Liver (tissue), 9 donors: ENCODE data around the gene GTF2IRD1. TPM values are rescaled to one million over a fixed set of nuclear protein-coding genes. Genes with fewer than 3 reads are reported as not detected.

Source experiments
- DNase-seq: peaks from one replicate; pipeline ENCODE4 v3.0.0-alpha.2; 2017; ENCODE audit warnings: low spot score
- H3K27ac ChIP-seq, 2 donors: one replicate each; pipeline ENCODE4 v1.7.0; 2013; ENCODE audit warnings: inconsistent platforms in 2 of 2, low read length in 2 of 2, control low read depth in 1 of 2, low read depth in 1 of 2, mild to moderate bottlenecking in 1 of 2
- H3K27me3 ChIP-seq, 4 donors: one replicate each; pipeline versions ENCODE4 v1.6.1 to v1.7.0; 2013; ENCODE audit warnings: low read length in 3 of 4, inconsistent platforms in 1 of 4, mild to moderate bottlenecking in 1 of 4, moderate library complexity in 1 of 4; ENCODE audit not compliant: control insufficient read depth in 4 of 4, insufficient read depth in 4 of 4
- H3K36me3 ChIP-seq, 4 donors: one replicate each; pipeline versions ENCODE4 v1.6.1 to v1.7.0; 2013; ENCODE audit warnings: low read length in 3 of 4, mild to moderate bottlenecking in 3 of 4, low read depth in 1 of 4, moderate library complexity in 1 of 4; ENCODE audit not compliant: control insufficient read depth in 4 of 4, insufficient read depth in 3 of 4
- H3K4me1 ChIP-seq, 4 donors: one replicate each; pipeline versions ENCODE4 v1.6.1 to v1.7.0; 2013; ENCODE audit warnings: low read length in 3 of 4, mild to moderate bottlenecking in 3 of 4, moderate library complexity in 1 of 4; ENCODE audit not compliant: control insufficient read depth in 4 of 4, insufficient read depth in 4 of 4
- H3K4me3 ChIP-seq, 3 donors: one replicate each; pipeline versions ENCODE4 v1.6.1 to v1.7.0; 2013; ENCODE audit warnings: low read length in 3 of 3, control low read depth in 1 of 3, low read depth in 1 of 3, mild to moderate bottlenecking in 1 of 3
- H3K9ac ChIP-seq, 2 donors: one replicate each; pipeline ENCODE4 v1.7.0; 2013; ENCODE audit warnings: low read length in 2 of 2, mild to moderate bottlenecking in 2 of 2, moderate library complexity in 2 of 2, control low read depth in 1 of 2, low read depth in 1 of 2
- H3K9me3 ChIP-seq, 4 donors: one replicate each; pipeline versions ENCODE4 v1.6.1 to v1.7.0; 2013; ENCODE audit warnings: low read length in 3 of 4; ENCODE audit not compliant: control insufficient read depth in 4 of 4
- ATF3 ChIP-seq: IDR thresholded peaks from 2 replicates; pipeline ENCODE4 v1.6.1; 2016; ENCODE audit warnings: antibody characterized with exemption
- EGR1 ChIP-seq, 2 donors: IDR thresholded peaks; 2 replicates each; pipeline ENCODE4 v1.6.1; 2016 to 2018; ENCODE audit warnings: antibody characterized with exemption in 2 of 2, low read depth in 2 of 2
- FOXA1 ChIP-seq: IDR thresholded peaks from 2 replicates; pipeline ENCODE4 v1.6.1; 2016; ENCODE audit warnings: antibody characterized with exemption
- FOXA2 ChIP-seq: IDR thresholded peaks from 2 replicates; pipeline ENCODE4 v1.6.1; 2016; ENCODE audit warnings: antibody characterized with exemption
- GABPA ChIP-seq, 2 donors: IDR thresholded peaks in 1 of 2; conservative IDR thresholded peaks in 1 of 2; 2 replicates each; pipeline ENCODE4 v1.6.1; 2016; ENCODE audit warnings: antibody characterized with exemption in 2 of 2, mild to moderate bottlenecking in 1 of 2, moderate library complexity in 1 of 2
- HNF4A ChIP-seq, 2 donors: conservative IDR thresholded peaks; 2 replicates each; pipeline ENCODE4 v1.6.1; 2016; ENCODE audit warnings: antibody characterized with exemption in 2 of 2, mild to moderate bottlenecking in 2 of 2
- HNF4G ChIP-seq: IDR thresholded peaks from 2 replicates; pipeline ENCODE4 v1.6.1; 2016; ENCODE audit warnings: antibody characterized with exemption
- JUND ChIP-seq, 2 donors: IDR thresholded peaks; 2 replicates each; pipeline ENCODE4 v1.6.1; 2016; ENCODE audit warnings: antibody characterized with exemption in 2 of 2
- NR2F2 ChIP-seq: IDR thresholded peaks from 2 replicates; pipeline ENCODE4 v1.6.1; 2016; ENCODE audit warnings: antibody characterized with exemption
- RAD21 ChIP-seq, 2 donors: IDR thresholded peaks; 2 replicates each; pipeline ENCODE4 v1.6.1; 2016; ENCODE audit warnings: antibody characterized with exemption in 2 of 2, mild to moderate bottlenecking in 2 of 2
- RXRA ChIP-seq, 2 donors: IDR thresholded peaks; 2 replicates each; pipeline ENCODE4 v1.6.1; 2017 to 2018; ENCODE audit warnings: antibody characterized with exemption in 2 of 2, mild to moderate bottlenecking in 1 of 2
- SP1 ChIP-seq: IDR thresholded peaks from 2 replicates; pipeline ENCODE4 v1.6.1; 2018; ENCODE audit warnings: antibody characterized with exemption, mild to moderate bottlenecking
- TAF1 ChIP-seq: conservative IDR thresholded peaks from 2 replicates; pipeline ENCODE4 v1.6.1; 2016; ENCODE audit warnings: antibody characterized with exemption, mild to moderate bottlenecking
- YY1 ChIP-seq: IDR thresholded peaks from 2 replicates; pipeline ENCODE4 v1.6.1; 2016; ENCODE audit warnings: antibody characterized with exemption, mild to moderate bottlenecking
- WGBS: extraction: QIAGEN DNeasy Blood & Tissue Kit; methylation state at CpG from one replicate; pipeline ENCODE4 v1.1.7; 2013; 5-methylcytosine and 5-hydroxymethylcytosine counted together
- polyA plus RNA-seq, 2 donors: library from polyadenylated mRNA; stranded (reverse) in 1 of 2; unstranded in 1 of 2; fragments of 200-250 nt in 1 of 2; fragments of >200 nt in 1 of 2; fragmentation: Nextera tagmentation in 1 of 2; extraction: Ambion mirVana in 1 of 2; gene quantifications; one replicate each; pipeline versions ENCODE4 v1.2.1 to v1.2.3, GENCODE V29; 2013 to 2015
- total RNA-seq, 2 donors: library from RNA; depleted of rRNA; stranded (reverse); fragments of >200 nt; gene quantifications; one replicate each; pipeline ENCODE4 v1.2.3, GENCODE V29; 2014
- TF ChIP-seq, protein P1 (sequence below): IDR thresholded peaks from 2 replicates; pipeline ENCODE4 v1.6.1; 2016; ENCODE audit warnings: antibody characterized with exemption
- TF ChIP-seq, protein P2 (sequence below): fragments of 150-350 bp; IDR thresholded peaks from 2 replicates; pipeline ENCODE4 v1.5.1; 2017; ENCODE audit warnings: improper control_type of control experiment, low read depth, low read length; ENCODE audit not compliant: missing input control
- TF ChIP-seq, protein P3 (sequence below): IDR thresholded peaks from 2 replicates; pipeline ENCODE4 v1.6.1; 2016; ENCODE audit warnings: antibody characterized with exemption, mild to moderate bottlenecking
- TF ChIP-seq, protein P4 (sequence below): IDR thresholded peaks from 2 replicates; pipeline ENCODE4 v1.6.1; 2016; ENCODE audit warnings: antibody characterized with exemption
- donor health status: healthy.
- donor health status: healthy.
- donor health status: healthy.
- donor health status: healthy.
- donor health status: healthy.

The GTF2IRD1 gene
- total and polyA plus RNA-seq, 4 donors, result 2.0 to 7.4 (median 3.3) TPM

- WGBS, result 14% methylated on average over 3 of the region's 3 CpGs
- Histone ChIP-seq H3K4me1 (peaks cover 0 to 9% (median 5%) of the 10 kb centered on the region in 4 donors), H3K9ac (no peak overlapping the region), H3K9me3 (no peaks in the 10 kb centered on the region), H3K4me3 (no peak overlapping the region), H3K36me3 (no peaks in the 10 kb centered on the region), H3K27me3 (no peaks in the 10 kb centered on the region), H3K27ac (no peak overlapping the region)
- TF ChIP-seq GABPA (IDR thresholded peaks at IDR 0.05 in 1 of 2, conservative IDR thresholded peaks at IDR 0.05 in 1 of 2) (no peak), EGR1 (IDR thresholded peaks at IDR 0.05; ENCODE audit: low read depth in 2 of 2) (peak in 1 of 2 donors; percentile 19), HNF4G (no peak), FOXA2 (peak; percentile 56), JUND (IDR thresholded peaks at IDR 0.05) (peak in 1 of 2 donors; percentile 29), NR2F2 (no peak), HNF4A (conservative IDR thresholded peaks at IDR 0.05) (peak in 1 of 2 donors; percentile 32), FOXA1 (no peak), YY1 (peak; percentile 15), RAD21 (IDR thresholded peaks at IDR 0.05) (peak; percentile 70 to 74), ATF3 (no peak), TAF1 (no peak), RXRA (IDR thresholded peaks at IDR 0.05) (peak in 1 of 2 donors; percentile 17), SP1 (no peak)
- TF ChIP-seq, protein P1, sequence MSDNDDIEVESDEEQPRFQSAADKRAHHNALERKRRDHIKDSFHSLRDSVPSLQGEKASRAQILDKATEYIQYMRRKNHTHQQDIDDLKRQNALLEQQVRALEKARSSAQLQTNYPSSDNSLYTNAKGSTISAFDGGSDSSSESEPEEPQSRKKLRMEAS, result no peak
- TF ChIP-seq, protein P2, sequence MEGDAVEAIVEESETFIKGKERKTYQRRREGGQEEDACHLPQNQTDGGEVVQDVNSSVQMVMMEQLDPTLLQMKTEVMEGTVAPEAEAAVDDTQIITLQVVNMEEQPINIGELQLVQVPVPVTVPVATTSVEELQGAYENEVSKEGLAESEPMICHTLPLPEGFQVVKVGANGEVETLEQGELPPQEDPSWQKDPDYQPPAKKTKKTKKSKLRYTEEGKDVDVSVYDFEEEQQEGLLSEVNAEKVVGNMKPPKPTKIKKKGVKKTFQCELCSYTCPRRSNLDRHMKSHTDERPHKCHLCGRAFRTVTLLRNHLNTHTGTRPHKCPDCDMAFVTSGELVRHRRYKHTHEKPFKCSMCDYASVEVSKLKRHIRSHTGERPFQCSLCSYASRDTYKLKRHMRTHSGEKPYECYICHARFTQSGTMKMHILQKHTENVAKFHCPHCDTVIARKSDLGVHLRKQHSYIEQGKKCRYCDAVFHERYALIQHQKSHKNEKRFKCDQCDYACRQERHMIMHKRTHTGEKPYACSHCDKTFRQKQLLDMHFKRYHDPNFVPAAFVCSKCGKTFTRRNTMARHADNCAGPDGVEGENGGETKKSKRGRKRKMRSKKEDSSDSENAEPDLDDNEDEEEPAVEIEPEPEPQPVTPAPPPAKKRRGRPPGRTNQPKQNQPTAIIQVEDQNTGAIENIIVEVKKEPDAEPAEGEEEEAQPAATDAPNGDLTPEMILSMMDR, result peak; percentile 20
- TF ChIP-seq, protein P3, sequence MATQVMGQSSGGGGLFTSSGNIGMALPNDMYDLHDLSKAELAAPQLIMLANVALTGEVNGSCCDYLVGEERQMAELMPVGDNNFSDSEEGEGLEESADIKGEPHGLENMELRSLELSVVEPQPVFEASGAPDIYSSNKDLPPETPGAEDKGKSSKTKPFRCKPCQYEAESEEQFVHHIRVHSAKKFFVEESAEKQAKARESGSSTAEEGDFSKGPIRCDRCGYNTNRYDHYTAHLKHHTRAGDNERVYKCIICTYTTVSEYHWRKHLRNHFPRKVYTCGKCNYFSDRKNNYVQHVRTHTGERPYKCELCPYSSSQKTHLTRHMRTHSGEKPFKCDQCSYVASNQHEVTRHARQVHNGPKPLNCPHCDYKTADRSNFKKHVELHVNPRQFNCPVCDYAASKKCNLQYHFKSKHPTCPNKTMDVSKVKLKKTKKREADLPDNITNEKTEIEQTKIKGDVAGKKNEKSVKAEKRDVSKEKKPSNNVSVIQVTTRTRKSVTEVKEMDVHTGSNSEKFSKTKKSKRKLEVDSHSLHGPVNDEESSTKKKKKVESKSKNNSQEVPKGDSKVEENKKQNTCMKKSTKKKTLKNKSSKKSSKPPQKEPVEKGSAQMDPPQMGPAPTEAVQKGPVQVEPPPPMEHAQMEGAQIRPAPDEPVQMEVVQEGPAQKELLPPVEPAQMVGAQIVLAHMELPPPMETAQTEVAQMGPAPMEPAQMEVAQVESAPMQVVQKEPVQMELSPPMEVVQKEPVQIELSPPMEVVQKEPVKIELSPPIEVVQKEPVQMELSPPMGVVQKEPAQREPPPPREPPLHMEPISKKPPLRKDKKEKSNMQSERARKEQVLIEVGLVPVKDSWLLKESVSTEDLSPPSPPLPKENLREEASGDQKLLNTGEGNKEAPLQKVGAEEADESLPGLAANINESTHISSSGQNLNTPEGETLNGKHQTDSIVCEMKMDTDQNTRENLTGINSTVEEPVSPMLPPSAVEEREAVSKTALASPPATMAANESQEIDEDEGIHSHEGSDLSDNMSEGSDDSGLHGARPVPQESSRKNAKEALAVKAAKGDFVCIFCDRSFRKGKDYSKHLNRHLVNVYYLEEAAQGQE, result no peak
- TF ChIP-seq, protein P4, sequence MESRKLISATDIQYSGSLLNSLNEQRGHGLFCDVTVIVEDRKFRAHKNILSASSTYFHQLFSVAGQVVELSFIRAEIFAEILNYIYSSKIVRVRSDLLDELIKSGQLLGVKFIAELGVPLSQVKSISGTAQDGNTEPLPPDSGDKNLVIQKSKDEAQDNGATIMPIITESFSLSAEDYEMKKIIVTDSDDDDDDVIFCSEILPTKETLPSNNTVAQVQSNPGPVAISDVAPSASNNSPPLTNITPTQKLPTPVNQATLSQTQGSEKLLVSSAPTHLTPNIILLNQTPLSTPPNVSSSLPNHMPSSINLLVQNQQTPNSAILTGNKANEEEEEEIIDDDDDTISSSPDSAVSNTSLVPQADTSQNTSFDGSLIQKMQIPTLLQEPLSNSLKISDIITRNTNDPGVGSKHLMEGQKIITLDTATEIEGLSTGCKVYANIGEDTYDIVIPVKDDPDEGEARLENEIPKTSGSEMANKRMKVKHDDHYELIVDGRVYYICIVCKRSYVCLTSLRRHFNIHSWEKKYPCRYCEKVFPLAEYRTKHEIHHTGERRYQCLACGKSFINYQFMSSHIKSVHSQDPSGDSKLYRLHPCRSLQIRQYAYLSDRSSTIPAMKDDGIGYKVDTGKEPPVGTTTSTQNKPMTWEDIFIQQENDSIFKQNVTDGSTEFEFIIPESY, result no peak
- DNase-seq, result no peak
Observed at GRCh38 chr7:74625446-74625845, 171.7 kb downstream of the GTF2IRD1 start.
